Measurements from ENCODE around the gene YWHAE. TPM values are rescaled to one million over a fixed set of nuclear protein-coding genes. Genes with fewer than 3 reads are reported as not detected.

Gene YWHAE
- 559 to 1,080 TPM (median 568 TPM) in 5 replicates for total RNA-seq (2022; extraction: Qiagen RNA extraction; ENCODE audit: low read depth)

DNA sequence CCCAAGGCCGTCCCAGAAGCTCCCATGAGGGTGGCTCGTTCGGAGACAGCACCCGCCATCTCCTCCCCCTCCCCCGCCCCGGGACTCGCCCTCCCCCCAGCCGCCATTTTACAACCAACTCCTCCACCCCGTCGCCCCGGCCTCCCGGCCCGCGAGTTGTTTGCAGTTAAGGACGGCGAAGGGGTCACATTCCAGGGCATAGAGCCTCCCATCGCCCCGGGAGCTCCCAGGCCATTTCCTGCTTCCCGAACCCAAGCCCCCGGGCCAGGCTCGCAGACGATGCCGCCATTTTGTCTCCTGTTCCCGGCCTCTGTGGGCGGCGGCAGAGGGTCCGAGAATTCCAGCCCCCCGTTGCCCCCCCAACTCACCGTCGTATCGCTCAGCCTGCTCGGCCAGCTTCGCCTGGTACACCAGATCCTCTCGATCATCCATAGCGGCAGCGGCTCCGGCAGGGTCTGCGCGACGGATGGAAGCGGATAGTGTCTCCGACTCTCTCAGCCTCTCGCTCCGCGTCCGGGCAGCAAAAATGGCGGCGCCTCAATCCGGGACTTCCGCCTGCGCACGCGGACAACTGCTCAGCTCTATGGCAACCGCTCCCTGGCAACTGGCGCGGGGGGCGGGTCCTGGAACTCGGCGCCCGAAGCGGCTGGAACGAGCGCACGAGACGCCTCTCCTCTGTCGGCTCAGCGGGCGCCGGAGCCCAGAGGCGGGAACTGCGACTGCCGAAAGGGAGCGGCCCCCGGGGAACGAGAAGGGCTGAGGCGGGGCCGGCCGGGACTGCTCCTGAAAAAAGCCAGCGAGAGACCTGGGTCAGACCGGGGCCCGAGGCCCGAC is at the start of gene YWHAE:
Gene YWHAE (minus strand): TSS at position 544 of the 834 bp plus-strand sequence. CDS start 112 bp downstream, at position 432.

Other genes starting within 250 kb of the YWHAE start
- gene ABR, start 220.2 kb downstream of the YWHAE start, total RNA-seq (2022; extraction: Qiagen RNA extraction; ENCODE audit: low read depth): 109 to 134 TPM (median 127 TPM) in 5 replicates
- gene BHLHA9, start 129.8 kb downstream of the YWHAE start, total RNA-seq (2022; extraction: Qiagen RNA extraction; ENCODE audit: low read depth): not detected in 5 replicates
- gene TRARG1, start 120.6 kb downstream of the YWHAE start, total RNA-seq (2022; extraction: Qiagen RNA extraction; ENCODE audit: low read depth): not detected in 5 replicates
- gene CRK, start 56.0 kb upstream of the YWHAE start, total RNA-seq (2022; extraction: Qiagen RNA extraction; ENCODE audit: low read depth): 77.5 to 92.1 TPM (median 88.3 TPM) in 5 replicates
- gene MYO1C, start 92.5 kb upstream of the YWHAE start, total RNA-seq (2022; extraction: Qiagen RNA extraction; ENCODE audit: low read depth): 105 to 136 TPM (median 129 TPM) in 5 replicates
- 19.3 to 26.3 TPM (median 23.9 TPM) in 5 replicates for gene INPP5K, start 116.4 kb upstream of the YWHAE start, total RNA-seq (2022; extraction: Qiagen RNA extraction; ENCODE audit: low read depth)
- gene PITPNA, start 162.6 kb upstream of the YWHAE start, total RNA-seq (2022; extraction: Qiagen RNA extraction; ENCODE audit: low read depth): 57.4 to 71.2 TPM (median 65.4 TPM) in 5 replicates
- 4.8 to 7.0 TPM (median 5.7 TPM) in 5 replicates for gene SLC43A2, start 228.6 kb upstream of the YWHAE start, total RNA-seq (2022; extraction: Qiagen RNA extraction; ENCODE audit: low read depth)
- gene SCARF1, start 245.5 kb upstream of the YWHAE start, total RNA-seq (2022; extraction: Qiagen RNA extraction; ENCODE audit: low read depth): 0.18 to 0.38 TPM (median 0.27 TPM) in 5 replicates
- gene RILP, start 249.6 kb upstream of the YWHAE start, total RNA-seq (2022; extraction: Qiagen RNA extraction; ENCODE audit: low read depth): 14.6 to 18.7 TPM (median 18.1 TPM) in 5 replicates